GM18519 (cell line): ENCODE measurements around the gene TP53I13.
A peak's percentile ranks its signal among the peaks of the same experiment; 100 is the strongest.

ENCODE experiments used
- ATAC-seq: cut with Tn5 transposase; IDR thresholded peaks from one replicate; pipeline ENCODE4 v1.9.1; 2021; ENCODE audit warnings: mild to moderate bottlenecking, moderate library complexity; ENCODE audit not compliant: unreplicated experiment, low FRiP score

Gene TP53I13

GRCh38 chr17:29578626-29579485 lies 10.4 kb downstream of the TP53I13 start:
- no peak for ATAC-seq

GRCh38 chr17:29579866-29580771 lies 11.6 kb downstream of the TP53I13 start:
- peak; percentile 63 for ATAC-seq

- ATAC-seq = no peak
Observed at GRCh38 chr17:29581583-29582253, 13.2 kb downstream of the TP53I13 start.

- ATAC-seq = no peak
Observed at GRCh38 chr17:29582254-29582765, 13.8 kb downstream of the TP53I13 start.

GRCh38 chr17:29582772-29583171 lies 14.3 kb downstream of the TP53I13 start:
- no peak for ATAC-seq

- ATAC-seq = no peak
Observed at GRCh38 chr17:29583324-29584248, 15.1 kb downstream of the TP53I13 start.

- ATAC-seq = no peak
Observed at GRCh38 chr17:29584452-29585079, 16.1 kb downstream of the TP53I13 start.

GRCh38 chr17:29585080-29585751 lies 16.7 kb downstream of the TP53I13 start:
- ATAC-seq = no peak

GRCh38 chr17:29586676-29587469 lies 18.4 kb downstream of the TP53I13 start:
- no peak for ATAC-seq

- ATAC-seq = no peak
Observed at GRCh38 chr17:29587591-29587990, 19.1 kb downstream of the TP53I13 start.

- no peak for ATAC-seq
Observed at GRCh38 chr17:29588017-29588561, 19.6 kb downstream of the TP53I13 start.

- no peak for ATAC-seq
Observed at GRCh38 chr17:29588562-29589411, 20.3 kb downstream of the TP53I13 start.

GRCh38 chr17:29589524-29590410 lies 21.3 kb downstream of the TP53I13 start, which contains the start of gene GIT1:
GIT1 (minus strand) TSS chr17:29589648; CDS start chr17:29589378, 270 bp downstream.
- ATAC-seq = no peak

GRCh38 chr17:29590411-29591145 lies 22.1 kb downstream of the TP53I13 start:
- ATAC-seq = no peak
